Gastrocnemius medialis (tissue), 4 donors: ENCODE data around the gene TAS2R19. TPM values are rescaled to one million over a fixed set of nuclear protein-coding genes. Genes with fewer than 3 reads are reported as not detected.
"Not testable (repeated sequence)": the region's sequence is repeated elsewhere in the genome, so short reads cannot be mapped to it uniquely, and the experiment has no call there.

Experiments
- ATAC-seq, 2 donors: fragments of 150-250 bp; one replicate each; pipeline ENCODE4 v1.9.1; 2016
- DNase-seq, 2 donors: peaks; one replicate each; pipeline ENCODE4 v3.0.0-alpha.2; 2019
- H3K27ac ChIP-seq, 4 donors: fragments of 200-600 bp; sonication (generic); 1 replicate in 1 of 4; 2 replicates in 3 of 4; pipeline ENCODE4 v1.5.1; 2016 to 2018; ENCODE audit warnings: mild to moderate bottlenecking in 2 of 4, moderate library complexity in 1 of 4
- H3K27me3 ChIP-seq, 3 donors: fragments of 200-600 bp; sonication (generic) in 2 of 3; 1 replicate in 1 of 3; 2 replicates in 2 of 3; pipeline versions ENCODE4 v1.5.1 to v1.6.0; 2016 to 2019; ENCODE audit warnings: mild to moderate bottlenecking in 1 of 3, moderate library complexity in 1 of 3
- H3K36me3 ChIP-seq, 2 donors: fragments of 200-600 bp; sonication (generic) in 1 of 2; one replicate each; pipeline ENCODE4 v1.5.1; 2017 to 2018
- H3K4me1 ChIP-seq, 2 donors: fragments of 200-600 bp; sonication (generic) in 1 of 2; one replicate each; pipeline ENCODE4 v1.5.1; 2016 to 2017; ENCODE audit warnings: mild to moderate bottlenecking in 2 of 2
- H3K4me3 ChIP-seq, 4 donors: fragments of 200-600 bp; sonication (generic) in 3 of 4; 1 replicate in 1 of 4; 2 replicates in 3 of 4; pipeline ENCODE4 v1.5.1; 2016 to 2019; ENCODE audit warnings: mild to moderate bottlenecking in 2 of 4
- H3K9me3 ChIP-seq, 3 donors: fragments of 200-600 bp; sonication (generic) in 2 of 3; 1 replicate in 1 of 3; 2 replicates in 2 of 3; pipeline ENCODE4 v1.5.1; 2016 to 2019
- CTCF ChIP-seq, 5 experiments: fragments of 450-650 bp in 3 of 5; fragments of 200-600 bp in 2 of 5; sonication (generic) in 2 of 5; IDR thresholded peaks in 4 of 5; conservative IDR thresholded peaks in 1 of 5; 1 replicate in 4 of 5; 2 replicates in 1 of 5; pipeline ENCODE4 v1.5.1; 2016 to 2019; ENCODE audit warnings: antibody characterized with exemption in 5 of 5, mild to moderate bottlenecking in 3 of 5, moderate library complexity in 3 of 5
- POLR2A ChIP-seq, 2 donors: fragments of 450-650 bp; IDR thresholded peaks; one replicate each; pipeline ENCODE4 v1.6.1; 2017; ENCODE audit warnings: antibody characterized with exemption in 2 of 2, mild to moderate bottlenecking in 2 of 2, moderate library complexity in 2 of 2
- in situ Hi-C, 4 donors: fragments of 200-750 bp; cut with MboI; loops; one replicate each; pipeline versions ENCODE4 v1.15.0 to v1.8.0; 2017; ENCODE audit warnings: low sequenced_read_pairs in 4 of 4
- intact Hi-C: fragments of 100-400 bp; cut with DNase I; formaldehyde crosslinking; loops from one replicate; pipeline ENCODE4 v1.15.1; 2023; ENCODE audit warnings: low total_unique reads
- total RNA-seq, 4 donors: library from RNA; depleted of rRNA; stranded (reverse); fragments of >200 nt; gene quantifications; one replicate each; pipeline versions ENCODE4 v1.1.0 to v1.2.3, GENCODE V29; 2016

The TAS2R19 gene
- total RNA-seq, 4 donors from 2014 or later = 2.5 TPM; not detected in 3

- Histone ChIP-seq H3K9me3 (no peaks in the 10 kb centered on the region), H3K4me3 (no peak overlapping the region)
- TF ChIP-seq POLR2A (IDR thresholded peaks at IDR 0.05) = no peak
- no peak for TF ChIP-seq CTCF (IDR thresholded peaks at IDR 0.05 in 4 of 5, conservative IDR thresholded peaks at IDR 0.05 in 1 of 5)
These were observed 17.7 kb upstream of the TAS2R19 start for GRCh38 chr12:11040162-11040561.

GRCh38 chr12:11039171-11039570, 16.8 kb upstream of the TAS2R19 start:
- ATAC-seq = no peak
- Histone ChIP-seq H3K9me3 (no peaks in the 10 kb centered on the region), H3K27me3 (no peaks in the 10 kb centered on the region), H3K4me3 (no peak overlapping the region), H3K36me3 (no peaks in the 10 kb centered on the region), H3K27ac (no peak overlapping the region), H3K4me1 (no peaks in the 10 kb centered on the region)
- no peak for DNase-seq
- in situ Hi-C loops (loop anchor here in 1 of 4 donors (5.0 kb wide), 1 partner anchor 63 kb away; no protein-coding TSS in a partner anchor), intact Hi-C loops (loop anchor here (1.0 kb wide), 1 partner anchor 27 kb away; no protein-coding TSS in a partner anchor)
- no peak for TF ChIP-seq POLR2A (IDR thresholded peaks at IDR 0.05)
- TF ChIP-seq CTCF (IDR thresholded peaks at IDR 0.05 in 4 of 5, conservative IDR thresholded peaks at IDR 0.05 in 1 of 5) = no peak

More at GRCh38 chr12:11040162-11040561, 17.7 kb upstream of the TAS2R19 start:
- DNase-seq (no peak), ATAC-seq (no peak)
- intact Hi-C loops (no loop called here), in situ Hi-C loops (no loop called here)
- Histone ChIP-seq H3K27me3 (no peaks in the 10 kb centered on the region), H3K36me3 (peaks cover 0 to 6% of the 10 kb centered on the region in 2 donors), H3K27ac (no peak overlapping the region), H3K4me1 (no peaks in the 10 kb centered on the region)

GRCh38 chr12:11033959-11034358, 11.5 kb upstream of the TAS2R19 start:
- in situ Hi-C loops = not testable (repeated sequence)

GRCh38 chr12:11031307-11031706, 8.9 kb upstream of the TAS2R19 start, which contains the start of gene TAS2R31:
TAS2R31 (minus strand) TSS chr12:11031407; CDS start chr12:11031335, 72 bp downstream.
- Histone ChIP-seq H3K4me3 (no peak within 1 kb of the TSS), H3K36me3 (peaks cover 0 to 3% of the 10 kb centered on the region in 2 donors), H3K9me3 (no peaks in the 10 kb centered on the region), H3K27me3 (no peaks in the 10 kb centered on the region), H3K4me1 (no peaks in the 10 kb centered on the region), H3K27ac (no peak within 1 kb of the TSS)
- ATAC-seq = no peak
- DNase-seq = no peak
- intact Hi-C loops (no loop called here), in situ Hi-C loops (no loop called here)
- TF ChIP-seq CTCF (IDR thresholded peaks at IDR 0.05 in 4 of 5, conservative IDR thresholded peaks at IDR 0.05 in 1 of 5) = no peak
- TF ChIP-seq POLR2A (IDR thresholded peaks at IDR 0.05) = no peak

More at GRCh38 chr12:11033959-11034358, 11.5 kb upstream of the TAS2R19 start:
- H3K9me3 ChIP-seq, DNase-seq, H3K4me1 ChIP-seq, H3K4me3 ChIP-seq, intact Hi-C loops, H3K36me3 ChIP-seq, H3K27me3 ChIP-seq, H3K27ac ChIP-seq, ATAC-seq: not testable (repeated sequence)

GRCh38 chr12:11026118-11026517, 3.7 kb upstream of the TAS2R19 start:
- Histone ChIP-seq H3K36me3 (no peaks in the 10 kb centered on the region), H3K9me3 (no peaks in the 10 kb centered on the region), H3K27ac (no peak overlapping the region), H3K4me3 (no peak overlapping the region), H3K4me1 (no peaks in the 10 kb centered on the region), H3K27me3 (no peaks in the 10 kb centered on the region)
- DNase-seq (no peak), ATAC-seq (no peak)
- TF ChIP-seq POLR2A (IDR thresholded peaks at IDR 0.05) = no peak
- intact Hi-C loops = no loop called here
- in situ Hi-C loops = no loop called here

GRCh38 chr12:11023387-11023786, 967 bp upstream of the TAS2R19 start:
- Histone ChIP-seq H3K9me3 (no peaks in the 10 kb centered on the region), H3K27me3 (no peaks in the 10 kb centered on the region), H3K27ac (no peak overlapping the region), H3K4me3 (no peak overlapping the region), H3K4me1 (no peaks in the 10 kb centered on the region), H3K36me3 (no peaks in the 10 kb centered on the region)
- DNase-seq (no peak), ATAC-seq (no peak)
- in situ Hi-C loops = no loop called here
- TF ChIP-seq CTCF (IDR thresholded peaks at IDR 0.05 in 4 of 5, conservative IDR thresholded peaks at IDR 0.05 in 1 of 5) = no peak
- no peak for TF ChIP-seq POLR2A (IDR thresholded peaks at IDR 0.05)
- intact Hi-C loops = no loop called here
